Regular cardiac myocyte (primary cell): ENCODE measurements around the gene FYCO1. TPM values are rescaled to one million over a fixed set of nuclear protein-coding genes. Genes with fewer than 3 reads are reported as not detected.

ENCODE experiments used
- total RNA-seq: library from RNA; depleted of rRNA; stranded (reverse); fragments of >200 nt; gene quantifications from 2 replicates; pipeline ENCODE4 v1.2.3, GENCODE V29; 2014

The FYCO1 gene
- total RNA-seq, result 17.4 and 24.5 TPM in 2 replicates

DNA sequence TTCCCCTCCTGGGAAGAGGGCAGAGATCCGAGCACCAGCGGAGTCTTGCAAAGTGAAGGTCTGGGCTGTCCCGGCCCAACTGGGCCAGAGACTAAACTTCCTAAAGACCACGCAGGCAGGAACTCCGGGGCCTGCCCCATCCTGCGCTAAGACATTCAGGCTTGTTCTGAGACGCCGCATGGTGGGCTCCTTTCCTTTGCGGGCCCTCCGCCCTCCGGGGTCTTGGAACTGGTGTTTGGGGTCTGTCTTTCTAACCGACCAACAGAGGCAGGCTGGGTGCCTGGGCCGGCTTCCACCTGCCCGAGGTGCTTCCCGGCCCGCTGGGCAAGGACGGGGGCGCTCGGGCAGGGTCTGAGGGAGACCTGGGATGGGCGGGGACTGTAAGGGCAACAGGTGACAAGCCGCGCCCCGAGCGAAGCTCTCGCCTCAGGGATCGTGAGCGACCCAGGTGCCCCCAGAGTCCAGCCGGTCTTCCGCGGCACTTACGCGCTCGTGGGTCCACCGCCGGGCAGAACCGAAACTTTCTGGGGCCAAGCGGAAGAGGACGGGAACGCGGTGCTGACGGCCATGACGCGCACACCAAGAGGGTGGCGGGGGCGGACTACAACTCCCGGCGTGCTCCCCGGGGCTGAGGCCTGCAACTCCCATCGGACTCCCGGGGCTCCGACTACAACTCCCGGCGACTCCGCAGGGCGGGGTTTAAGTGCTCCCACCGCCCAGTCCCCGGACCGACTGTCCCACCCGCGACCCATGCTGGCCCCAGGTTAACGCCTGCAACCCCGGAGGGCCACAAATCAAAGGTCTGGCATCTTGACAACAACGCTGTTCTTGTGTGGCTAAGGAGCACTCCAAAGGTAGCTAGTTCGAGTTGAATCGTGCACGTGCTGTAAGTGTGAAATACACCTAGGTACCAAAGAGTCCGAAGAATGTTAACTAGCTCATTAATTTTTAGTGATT is at the start of gene FYCO1:
Gene FYCO1, minus strand, starts transcription at position 589 of the 957 bp plus-strand sequence. CDS start 10,914 bp downstream, outside the sequence.

GRCh38 chr3:46027021-46027705 is 31.5 kb upstream of the FYCO1 start, which contains the start of gene XCR1:
Gene XCR1 (minus strand): TSS chr3:46027483. CDS start chr3:46021947, 5,536 bp downstream.

GRCh38 chr3:45943207-45943846 is 52.3 kb downstream of the FYCO1 start, which contains the start of gene CXCR6:
Gene CXCR6 (plus strand): TSS chr3:45943464. CDS start chr3:45946482, 3,018 bp downstream.

DNA sequence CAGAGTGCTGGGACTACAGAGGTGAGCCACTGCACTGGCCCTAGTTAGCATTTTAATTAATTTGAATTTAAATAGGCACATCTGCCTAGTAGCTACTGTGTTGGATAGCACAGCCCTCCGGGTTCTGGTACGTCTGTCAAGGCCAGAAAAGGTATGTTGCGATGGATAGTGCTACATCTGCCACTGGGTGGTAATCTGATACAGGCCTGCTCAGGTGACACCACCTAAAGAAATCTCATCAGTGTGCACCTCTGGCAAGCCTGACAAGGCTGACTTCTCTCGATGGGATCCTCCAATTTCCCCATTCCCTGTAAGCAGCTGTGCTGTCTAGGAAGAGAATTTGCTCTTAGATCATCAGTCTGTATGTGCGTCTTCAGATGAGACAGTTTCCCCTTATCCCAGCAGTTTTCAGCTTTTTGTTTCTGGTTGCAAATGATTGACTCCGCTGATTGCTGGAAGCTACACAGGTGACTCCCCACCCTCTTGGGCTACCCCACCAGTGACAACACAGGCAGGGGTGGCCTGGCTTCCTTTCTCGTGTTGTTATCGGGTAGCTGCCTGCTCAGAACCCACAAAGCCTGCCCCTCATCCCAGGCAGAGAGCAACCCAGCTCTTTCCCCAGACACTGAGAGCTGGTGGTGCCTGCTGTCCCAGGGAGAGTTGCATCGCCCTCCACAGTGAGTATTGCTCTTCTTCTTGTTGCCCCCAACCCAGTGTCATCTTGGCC is 109.5 kb downstream of the FYCO1 start, which contains the start of gene CCR9:
Gene CCR9, plus strand, starts transcription at position 565 of the 727 bp plus-strand sequence. CDS start 8,391 bp downstream, outside the sequence.

Other genes with a start within 250 kb of the FYCO1 start
- not detected in 2 replicates for gene SLC6A20, start 199.3 kb downstream of the FYCO1 start, total RNA-seq
- gene LZTFL1, start 153.7 kb downstream of the FYCO1 start, total RNA-seq, result 9.4 and 17.8 TPM in 2 replicates
- not detected in 2 replicates for gene CCR9, start 109.3 kb downstream of the FYCO1 start, total RNA-seq
- gene CXCR6, start 52.4 kb downstream of the FYCO1 start, total RNA-seq, result not detected in 2 replicates
- not detected in 2 replicates for gene XCR1, start 31.7 kb upstream of the FYCO1 start, total RNA-seq
- under 0.01 and 0.28 TPM in 2 replicates for gene CCR1, start 212.5 kb upstream of the FYCO1 start, total RNA-seq
- gene CCR3, start 246.6 kb upstream of the FYCO1 start, total RNA-seq, result not detected in 2 replicates